Measurements from ENCODE around the gene EMID1. TPM values are rescaled to one million over a fixed set of nuclear protein-coding genes. Genes with fewer than 3 reads are reported as not detected.
A peak's percentile ranks its signal among the peaks of the same experiment; 100 is the strongest.
"Not testable (repeated sequence)": the region's sequence is repeated elsewhere in the genome, so short reads cannot be mapped to it uniquely, and the experiment has no call there.

The EMID1 gene
- total RNA-seq, 4 donors from 2014 or later = 0.18 to 1.5 (median 0.50) TPM; not detected in 1

DNA sequence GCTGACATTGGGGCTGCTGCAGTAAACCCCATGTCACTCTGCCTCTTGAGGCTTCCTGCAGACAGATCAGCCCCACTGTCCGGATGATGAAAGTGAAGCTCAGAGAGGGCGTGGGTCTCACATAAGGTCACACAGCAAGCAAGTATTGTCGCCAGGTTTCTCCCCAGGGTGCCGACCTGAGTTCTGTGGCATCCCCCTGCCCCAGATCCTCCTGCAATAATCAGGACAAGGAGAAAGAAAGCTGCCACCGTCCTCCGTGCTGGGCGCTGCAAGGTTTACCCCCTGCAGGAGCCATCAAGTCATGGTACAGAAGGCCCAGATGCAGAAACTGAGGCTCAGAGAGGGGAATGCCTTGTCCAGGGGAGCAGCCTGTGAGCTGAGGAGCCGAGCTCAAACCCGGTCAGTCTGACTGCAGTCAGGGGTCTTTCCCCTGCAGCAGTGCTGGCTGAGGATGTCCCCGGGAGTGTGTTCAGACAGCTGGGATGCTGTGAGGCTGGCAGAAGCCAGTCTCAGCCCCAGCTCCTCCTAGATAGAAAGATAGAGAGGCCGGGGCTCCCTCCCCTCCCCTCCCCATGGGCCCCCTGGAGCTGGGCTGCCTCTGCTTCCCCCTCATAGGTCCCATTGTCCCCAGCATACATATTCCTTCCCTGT, 13.2 kb downstream of the EMID1 start:
- intact Hi-C loops (cut with DNase I) = no loop called here
- Histone ChIP-seq H3K27ac (no peak overlapping the region), H3K4me3 (no peak overlapping the region), H3K27me3 (no peaks in the 10 kb centered on the region), H3K36me3 (no peaks in the 10 kb centered on the region), H3K4me1 (peaks cover 0 to 11% (median 0%) of the 10 kb centered on the region in 3 donors), H3K9me3 (no peaks in the 10 kb centered on the region)
- no peak for DNase-seq
- 88% methylated on average over 7 of the region's 11 CpGs; no CpG with 5 or more reads in 1 of the 2 donors for WGBS, 2 donors
- TF ChIP-seq POLR2A (IDR thresholded peaks at IDR 0.05) (no peak), CTCF (IDR thresholded peaks at IDR 0.05) (no peak)

GRCh38 chr22:29219409-29219782, 13.7 kb downstream of the EMID1 start:
- intact Hi-C loops (cut with DNase I); H3K27ac ChIP-seq; H3K27me3 ChIP-seq; H3K36me3 ChIP-seq; DNase-seq; H3K9me3 ChIP-seq; H3K4me3 ChIP-seq: not testable (repeated sequence)
- H3K4me1 ChIP-seq = peaks cover 0 to 16% (median 0%) of the 10 kb centered on the region in 3 donors
- WGBS, 2 donors = 90% methylated on average over 2 of the region's 2 CpGs; no CpG with 5 or more reads in 1 of the 2 donors

- DNase-seq = no peak
- TF ChIP-seq POLR2A (IDR thresholded peaks at IDR 0.05) (no peak), CTCF (IDR thresholded peaks at IDR 0.05) (no peak)
- 71 to 76% methylated on average over 10 to 12 of the region's 14 CpGs for WGBS, 2 donors
- Histone ChIP-seq H3K27me3 (no peaks in the 10 kb centered on the region), H3K27ac (no peak overlapping the region), H3K9me3 (no peaks in the 10 kb centered on the region), H3K4me3 (no peak overlapping the region), H3K4me1 (peaks cover 3 to 23% (median 5%) of the 10 kb centered on the region in 3 donors), H3K36me3 (no peaks in the 10 kb centered on the region)
- intact Hi-C loops (cut with DNase I) = no loop called here
Measured at GRCh38 chr22:29219881-29220670, 14.4 kb downstream of the EMID1 start.

DNA sequence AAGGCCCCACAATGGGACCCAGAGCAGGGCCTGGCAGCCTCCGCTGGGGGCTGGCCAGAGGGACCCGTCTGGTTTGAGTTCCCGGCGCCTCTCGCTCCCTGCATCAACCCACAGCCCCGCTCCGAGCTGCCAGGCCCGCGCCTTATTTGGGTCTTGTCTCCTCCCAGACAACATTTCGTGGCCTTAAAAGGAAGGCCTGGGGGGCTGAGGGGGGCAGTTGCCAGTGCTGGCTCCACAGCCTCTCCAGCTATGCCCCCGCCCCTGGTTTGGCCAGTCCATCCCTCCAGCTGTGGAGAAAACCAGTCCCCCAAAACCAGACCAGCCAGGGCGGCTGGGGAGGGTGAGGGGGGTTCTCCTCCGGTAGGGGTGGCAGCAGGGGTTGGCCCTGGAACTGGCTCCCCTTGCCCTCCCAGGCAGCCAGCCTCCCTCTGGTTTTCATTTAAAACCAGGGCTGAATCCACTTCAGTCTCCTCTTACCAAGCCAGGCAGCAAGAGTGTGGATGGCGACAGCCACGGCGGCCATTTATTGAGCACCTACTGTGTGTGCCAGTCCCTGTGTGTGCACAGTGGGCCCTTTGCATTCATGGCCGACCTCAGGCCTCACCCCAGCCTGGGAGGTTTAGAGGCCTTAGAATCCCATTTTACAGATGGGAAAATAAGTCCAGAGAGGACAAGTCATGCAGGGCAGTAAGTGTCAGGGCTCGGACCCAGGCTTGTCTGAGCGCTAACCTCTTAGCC, 18.6 kb downstream of the EMID1 start:
- Histone ChIP-seq H3K9me3 (no peaks in the 10 kb centered on the region), H3K4me3 (no peak overlapping the region), H3K4me1 (peaks cover 14 to 30% (median 15%) of the 10 kb centered on the region in 3 donors), H3K36me3 (no peaks in the 10 kb centered on the region), H3K27me3 (no peaks in the 10 kb centered on the region), H3K27ac (peak overlapping the region in 3 of 4 donors; percentile 38 to 59 (median 47))
- no peak for DNase-seq
- WGBS, 2 donors = 88% methylated on average over 5 of the region's 19 CpGs; no CpG with 5 or more reads in 1 of the 2 donors
- intact Hi-C loops (cut with DNase I) = no loop called here
- TF ChIP-seq POLR2A (IDR thresholded peaks at IDR 0.05) (no peak), CTCF (IDR thresholded peaks at IDR 0.05) (no peak)

- peaks cover 14 to 30% (median 15%) of the 10 kb centered on the region in 3 donors for H3K4me1 ChIP-seq
- intact Hi-C loops (cut with DNase I) = no loop called here
- no peaks in the 10 kb centered on the region for H3K27me3 ChIP-seq
- no peaks in the 10 kb centered on the region for H3K9me3 ChIP-seq
- 84 to 96% methylated on average over 2 to 5 of the region's 7 CpGs for WGBS, 2 donors
- peak overlapping the region in 3 of 4 donors; percentile 47 to 63 (median 59) for H3K27ac ChIP-seq
- TF ChIP-seq CTCF (IDR thresholded peaks at IDR 0.05) (no peak), POLR2A (IDR thresholded peaks at IDR 0.05) (no peak)
- no peak for DNase-seq
- no peaks in the 10 kb centered on the region for H3K36me3 ChIP-seq
- no peak overlapping the region for H3K4me3 ChIP-seq
Measured at GRCh38 chr22:29224859-29225410, 19.2 kb downstream of the EMID1 start.
